Naive thymus-derived CD8-positive, alpha-beta T cell (primary cell): ENCODE results near the gene UBR2. TPM values are rescaled to one million over a fixed set of nuclear protein-coding genes. Genes with fewer than 3 reads are reported as not detected.
"Not testable (repeated sequence)": the region's sequence is repeated elsewhere in the genome, so short reads cannot be mapped to it uniquely, and the experiment has no call there.

Experiments used
- ATAC-seq, 2 donors: fragments of 150-1000 bp; cut with Tn5 transposase in 1 of 2; sonication (Bioruptor Pico), chemical (Tn5 transposase) in 1 of 2; 1 replicate in 1 of 2; 2 replicates in 1 of 2; pipeline ENCODE4 v1.10.0; 2021; ENCODE audit warnings: mild to moderate bottlenecking in 2 of 2, moderate library complexity in 2 of 2
- POLR2A ChIA-PET: fragments of 350-600 bp; sonication (Branson Sonifier 250); formaldehyde crosslinking; loops from one replicate; lab custom pipeline; 2021; ENCODE audit warnings: antibody characterized with exemption; lab: Charles Lee
- DNase-seq, 10 donors: peaks; one replicate each; pipeline versions ENCODE4 v3.0.0 to v3.0.0-alpha.2; 2020 to 2022
- H3K27ac Mint-ChIP-seq, 10 donors: one replicate each; pipeline ENCODE4 v1.8.0; 2020 to 2022; ENCODE audit warnings: mild to moderate bottlenecking in 10 of 10, mixed read lengths in 10 of 10, moderate library complexity in 4 of 10, inconsistent platforms in 1 of 10
- H3K27me3 Mint-ChIP-seq, 5 donors: one replicate each; pipeline ENCODE4 v1.8.0; 2021 to 2022; ENCODE audit warnings: mixed read lengths in 5 of 5
- H3K36me3 Mint-ChIP-seq, 3 donors: one replicate each; pipeline ENCODE4 v1.8.0; 2020 to 2022; ENCODE audit warnings: mixed read lengths in 3 of 3, mild to moderate bottlenecking in 2 of 3, inconsistent platforms in 1 of 3
- H3K4me1 Mint-ChIP-seq, 4 donors: one replicate each; pipeline ENCODE4 v1.8.0; 2021 to 2022; ENCODE audit warnings: mixed read lengths in 4 of 4
- H3K4me3 Mint-ChIP-seq, 10 donors: one replicate each; pipeline ENCODE4 v1.8.0; 2020 to 2022; ENCODE audit warnings: mild to moderate bottlenecking in 10 of 10, mixed read lengths in 10 of 10, moderate library complexity in 6 of 10, inconsistent platforms in 1 of 10
- H3K9me3 Mint-ChIP-seq, 9 donors: one replicate each; pipeline ENCODE4 v1.8.0; 2020 to 2022; ENCODE audit warnings: mixed read lengths in 9 of 9, mild to moderate bottlenecking in 3 of 9, inconsistent platforms in 1 of 9, moderate library complexity in 1 of 9
- polyA plus RNA-seq, 3 donors: library from polyadenylated mRNA; unstranded; fragments of 300-500 nt; fragmentation: Illumina TruSeq; gene quantifications; one replicate each; pipeline ENCODE4 v1.2.3, GENCODE V29; 2021
- total RNA-seq, 8 experiments: library from RNA in 2 of 8; stranded (reverse) in 2 of 8; gene quantifications; one replicate each; pipeline ENCODE4 v1.2.3 and lab custom pipeline; 2021 to 2026

The UBR2 gene
- total and polyA plus RNA-seq, 5 experiments from 2014 or later, result 7.0 to 49.6 (median 9.1) TPM

GRCh38 chr6:42559276-42559675 is 4.6 kb upstream of the UBR2 start:
- H3K27me3 Mint-ChIP-seq, H3K9me3 Mint-ChIP-seq: not testable (repeated sequence)

GRCh38 chr6:42561986-42562385 is 1.8 kb upstream of the UBR2 start:
- Mint-ChIP-seq H3K4me3 (no peak overlapping the region), H3K27ac (no peak overlapping the region), H3K4me1 (peaks cover 12 to 32% (median 25%) of the 10 kb centered on the region in 4 donors), H3K36me3 (peaks cover 0 to 11% (median under 1%) of the 10 kb centered on the region in 3 donors), H3K9me3 (no peaks in the 10 kb centered on the region), H3K27me3 (no peaks in the 10 kb centered on the region)
- DNase-seq (no peak), ATAC-seq (no peak)
- POLR2A ChIA-PET, result no interaction called here

More at GRCh38 chr6:42559276-42559675, 4.6 kb upstream of the UBR2 start:
- not testable (repeated sequence) for ATAC-seq, H3K27ac Mint-ChIP-seq, H3K36me3 Mint-ChIP-seq, DNase-seq, H3K4me3 Mint-ChIP-seq
- H3K4me1 Mint-ChIP-seq, result peaks cover 1 to 12% (median 9%) of the 10 kb centered on the region in 4 donors
- POLR2A ChIA-PET, result interaction anchor here (0.6 kb wide), 1 partner anchor 297 kb away, joined by 5 read pairs; no protein-coding TSS in a partner anchor

- ATAC-seq (no peak), DNase-seq (no peak)
- no peaks in the 10 kb centered on the region for H3K9me3 Mint-ChIP-seq
- peaks cover 15 to 36% (median 30%) of the 10 kb centered on the region in 4 donors for H3K4me1 Mint-ChIP-seq
- peaks cover 0 to 14% (median 3%) of the 10 kb centered on the region in 3 donors for H3K36me3 Mint-ChIP-seq
- POLR2A ChIA-PET, result interaction anchor here (1.4 to 2.0 kb wide), 4 partner anchors 10 to 416 kb away, joined by 5 to 10 read pairs (median 8); partner anchors contain the start of genes PEX6 and TBCC
- H3K4me3 Mint-ChIP-seq, result peak overlapping the region in 6 of 10 donors; percentile 95 to 99 (median 97)
- H3K27ac Mint-ChIP-seq, result peak overlapping the region in 1 of 10 donors; percentile 48
- no peaks in the 10 kb centered on the region for H3K27me3 Mint-ChIP-seq
These were observed 932 bp upstream of the UBR2 start for GRCh38 chr6:42562788-42563405.

GRCh38 chr6:42564506-42564825 is 637 bp downstream of the UBR2 start:
- Mint-ChIP-seq H3K36me3 (peaks cover 0 to 18% (median 3%) of the 10 kb centered on the region in 3 donors), H3K4me1 (peaks cover 15 to 49% (median 36%) of the 10 kb centered on the region in 4 donors), H3K4me3 (peak overlapping the region; percentile 94 to 100 (median 96)), H3K27ac (peak overlapping the region; percentile 89 to 98 (median 96)), H3K9me3 (no peaks in the 10 kb centered on the region), H3K27me3 (no peaks in the 10 kb centered on the region)
- ATAC-seq, result peak in 1 of 2 donors; percentile 31
- DNase-seq, result peak in 1 of 10 donors; percentile 20
- POLR2A ChIA-PET, result interaction anchor here (0.5 to 2.0 kb wide), 22 partner anchors 8 to 777 kb away, joined by 3 to 14 read pairs (median 5); partner anchors contain the start of genes CNPY3, KLC4, MRPL2 and PEX6

- DNase-seq, result no peak
These were observed 2.2 kb downstream of the UBR2 start for GRCh38 chr6:42565823-42566613.

GRCh38 chr6:42566614-42567208 is 2.9 kb downstream of the UBR2 start:
- peaks cover 15 to 65% (median 45%) of the 10 kb centered on the region in 4 donors for H3K4me1 Mint-ChIP-seq
- H3K27ac Mint-ChIP-seq, result peak overlapping the region in 7 of 10 donors; percentile 34 to 96 (median 76)
- ATAC-seq, result no peak

More at GRCh38 chr6:42565823-42566613, 2.2 kb downstream of the UBR2 start:
- peaks cover 0 to 18% (median 3%) of the 10 kb centered on the region in 3 donors for H3K36me3 Mint-ChIP-seq
- peaks cover 15 to 58% (median 43%) of the 10 kb centered on the region in 4 donors for H3K4me1 Mint-ChIP-seq
- POLR2A ChIA-PET, result no interaction called here
- no peak for ATAC-seq
- H3K4me3 Mint-ChIP-seq, result peak overlapping the region; percentile 94 to 100 (median 96)
- H3K27ac Mint-ChIP-seq, result peak overlapping the region; percentile 49 to 98 (median 90)
- no peaks in the 10 kb centered on the region for H3K9me3 Mint-ChIP-seq
- H3K27me3 Mint-ChIP-seq, result no peaks in the 10 kb centered on the region

GRCh38 chr6:42567237-42567636 is 3.4 kb downstream of the UBR2 start:
- H3K9me3 Mint-ChIP-seq, result not testable (repeated sequence)
- H3K4me1 Mint-ChIP-seq, result peaks cover 15 to 70% (median 47%) of the 10 kb centered on the region in 4 donors
- H3K27ac Mint-ChIP-seq, result peak overlapping the region in 7 of 10 donors; percentile 25 to 76 (median 45)

More at GRCh38 chr6:42566614-42567208, 2.9 kb downstream of the UBR2 start:
- POLR2A ChIA-PET, result no interaction called here
- H3K36me3 Mint-ChIP-seq, result peaks cover 0 to 18% (median 3%) of the 10 kb centered on the region in 3 donors
- H3K4me3 Mint-ChIP-seq, result peak overlapping the region; percentile 24 to 100 (median 96)
- DNase-seq, result no peak
- H3K27me3 Mint-ChIP-seq, result no peaks in the 10 kb centered on the region
- H3K9me3 Mint-ChIP-seq, result no peaks in the 10 kb centered on the region

GRCh38 chr6:42569102-42570028 is 5.5 kb downstream of the UBR2 start:
- POLR2A ChIA-PET, result no interaction called here
- H3K36me3 Mint-ChIP-seq, result peaks cover 0 to 30% (median 7%) of the 10 kb centered on the region in 3 donors

More at GRCh38 chr6:42567237-42567636, 3.4 kb downstream of the UBR2 start:
- POLR2A ChIA-PET, H3K27me3 Mint-ChIP-seq, ATAC-seq, DNase-seq: not testable (repeated sequence)
- peak overlapping the region in 7 of 10 donors; percentile 23 to 97 (median 44) for H3K4me3 Mint-ChIP-seq
- H3K36me3 Mint-ChIP-seq, result peaks cover 0 to 18% (median 3%) of the 10 kb centered on the region in 3 donors

GRCh38 chr6:42571611-42572342 is 7.9 kb downstream of the UBR2 start:
- Mint-ChIP-seq H3K27ac (peak overlapping the region; percentile 3 to 89 (median 68)), H3K27me3 (no peaks in the 10 kb centered on the region), H3K9me3 (no peaks in the 10 kb centered on the region), H3K36me3 (peaks cover 0 to 44% (median 11%) of the 10 kb centered on the region in 3 donors), H3K4me3 (peak overlapping the region in 9 of 10 donors; percentile 26 to 73 (median 56)), H3K4me1 (peaks cover 19 to 76% (median 52%) of the 10 kb centered on the region in 4 donors)
- POLR2A ChIA-PET, result interaction anchor here (0.6 to 1.9 kb wide), 6 partner anchors 8 to 643 kb away, joined by 3 to 10 read pairs (median 7); partner anchors contain the start of genes CNPY3 and UBR2
- ATAC-seq, result no peak
- no peak for DNase-seq

More at GRCh38 chr6:42569102-42570028, 5.5 kb downstream of the UBR2 start:
- no peaks in the 10 kb centered on the region for H3K27me3 Mint-ChIP-seq
- no peaks in the 10 kb centered on the region for H3K9me3 Mint-ChIP-seq
- DNase-seq (no peak), ATAC-seq (no peak)
- peak overlapping the region in 3 of 10 donors; percentile 6 to 57 (median 56) for H3K4me3 Mint-ChIP-seq
- peak overlapping the region in 6 of 10 donors; percentile 24 to 76 (median 50) for H3K27ac Mint-ChIP-seq
- H3K4me1 Mint-ChIP-seq, result peaks cover 26 to 82% (median 59%) of the 10 kb centered on the region in 4 donors

GRCh38 chr6:42572523-42572922 is 8.7 kb downstream of the UBR2 start:
- POLR2A ChIA-PET, result interaction anchor here (0.7 to 1.9 kb wide), 3 partner anchors 9 to 356 kb away, joined by 4 to 10 read pairs (median 6); partner anchors contain the start of genes CNPY3 and UBR2
- no peaks in the 10 kb centered on the region for H3K27me3 Mint-ChIP-seq
- peaks cover 21 to 75% (median 48%) of the 10 kb centered on the region in 4 donors for H3K4me1 Mint-ChIP-seq
- peaks cover 0 to 44% (median 8%) of the 10 kb centered on the region in 3 donors for H3K36me3 Mint-ChIP-seq
- peak overlapping the region; percentile 5 to 67 (median 54) for H3K4me3 Mint-ChIP-seq
- peak; percentile 87 to 92 for ATAC-seq
- H3K27ac Mint-ChIP-seq, result peak overlapping the region; percentile 21 to 89 (median 84)
- DNase-seq, result peak in 3 of 10 donors; percentile 13 to 38 (median 27)
- H3K9me3 Mint-ChIP-seq, result no peaks in the 10 kb centered on the region
